Fibroblast of skin of abdomen (primary cell): ENCODE results near the gene PLCXD1.
"Not testable (repeated sequence)": the region's sequence is repeated elsewhere in the genome, so short reads cannot be mapped to it uniquely, and the experiment has no call there.

ENCODE experiments used
- DNase-seq: peaks from one replicate; pipeline ENCODE4 v3.0.0-alpha.2; 2013

The PLCXD1 gene

DNA sequence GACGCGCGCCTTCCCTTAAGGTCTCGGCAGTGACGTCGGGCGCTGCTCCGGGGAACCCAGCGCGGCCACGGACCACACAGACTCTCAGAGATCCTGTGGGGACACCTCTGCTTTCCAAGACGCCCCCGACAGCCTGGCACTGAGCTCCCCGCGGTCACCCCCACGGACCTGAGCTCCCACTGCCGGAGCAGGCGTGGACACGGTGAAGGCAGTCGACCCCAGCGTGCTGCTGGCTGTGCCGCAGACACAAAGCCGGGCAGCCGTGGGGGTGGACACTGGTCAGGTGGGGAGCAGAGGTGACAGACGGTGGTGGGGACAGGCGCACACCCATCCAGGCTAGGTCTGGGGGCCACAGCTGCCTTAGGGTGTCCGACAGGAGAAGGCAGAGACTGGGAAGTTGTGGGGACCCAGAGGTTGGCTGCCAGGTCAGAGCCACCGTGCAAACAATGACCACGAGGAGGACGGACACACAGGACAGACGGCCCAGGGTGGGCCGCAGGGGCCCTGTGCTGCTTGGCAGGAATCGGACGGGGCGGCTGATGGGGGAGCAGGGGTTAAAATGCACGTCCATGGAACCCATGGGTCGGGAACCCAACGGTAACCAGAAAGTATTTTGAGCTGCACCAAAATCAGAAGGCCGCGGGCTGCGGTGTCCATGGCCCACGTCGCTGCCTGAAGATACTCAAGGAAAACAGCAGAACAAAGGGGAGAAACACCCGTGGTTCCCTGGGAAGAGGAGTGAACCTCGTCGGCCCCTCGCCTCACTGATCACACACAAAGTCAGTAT, 54.0 kb downstream of the PLCXD1 start:
- DNase-seq = no peak

DNA sequence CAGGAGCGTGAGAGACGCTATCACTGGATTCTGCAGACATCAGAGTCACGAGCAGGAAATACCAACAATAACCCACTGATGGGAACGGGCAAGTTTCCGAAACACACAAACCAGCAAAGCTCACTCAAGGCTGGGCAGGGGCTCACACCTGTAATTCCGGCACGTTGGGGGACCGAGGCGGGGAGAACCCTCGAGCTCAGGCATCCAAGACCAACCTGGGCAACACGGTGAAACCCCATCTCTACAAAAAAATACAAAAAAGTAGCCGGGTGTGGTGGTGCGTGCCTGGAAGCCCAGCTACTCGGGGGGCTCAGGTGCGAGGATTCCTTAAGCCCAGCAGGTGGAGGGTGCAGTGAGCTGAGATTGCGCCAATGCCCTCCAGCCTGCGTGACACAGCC, 54.6 kb downstream of the PLCXD1 start:
- DNase-seq = no peak

DNA sequence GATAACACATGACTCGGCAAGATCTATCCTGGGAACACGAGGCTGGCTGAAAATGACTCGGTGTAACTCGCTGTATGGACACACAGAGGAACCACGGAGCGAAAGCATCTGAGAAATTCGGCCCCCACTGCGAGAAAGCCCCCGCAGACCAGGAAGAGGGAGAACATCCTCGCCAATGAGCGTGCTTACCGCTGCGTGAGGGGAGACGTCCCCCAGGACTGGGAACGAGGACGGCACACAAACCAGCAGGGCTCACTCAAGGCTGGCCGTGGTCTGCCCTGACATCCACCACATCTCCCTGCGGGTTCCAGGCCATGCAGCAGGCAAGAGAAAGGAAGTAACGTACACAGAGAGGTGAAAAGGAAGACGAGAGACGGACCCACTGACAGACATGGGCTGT, 55.0 kb downstream of the PLCXD1 start:
- DNase-seq = no peak

DNA sequence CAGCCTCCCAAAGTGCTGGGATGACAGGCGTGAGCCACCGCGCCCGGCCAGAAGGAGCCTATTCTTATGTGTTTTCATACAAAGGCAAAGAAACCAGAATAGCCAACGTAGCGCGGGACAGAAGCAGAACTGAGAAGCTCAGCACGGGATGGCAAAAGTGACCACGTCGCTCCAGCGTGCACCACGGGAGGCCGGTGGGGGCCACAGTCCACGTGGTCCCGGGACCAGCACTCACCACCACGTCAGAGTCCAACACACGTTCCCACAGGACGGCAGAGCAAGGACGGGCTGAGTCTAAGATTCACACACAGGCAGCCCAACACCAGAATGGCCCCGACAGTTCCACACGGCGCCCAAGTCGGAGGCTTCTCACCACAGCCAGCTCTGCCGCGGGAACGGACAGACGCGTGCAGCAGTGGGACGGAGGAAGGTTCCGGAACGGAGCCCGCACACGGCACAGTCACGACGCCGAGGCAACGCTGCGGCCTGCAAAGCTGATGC, 56.2 kb downstream of the PLCXD1 start:
- DNase-seq = no peak

DNA sequence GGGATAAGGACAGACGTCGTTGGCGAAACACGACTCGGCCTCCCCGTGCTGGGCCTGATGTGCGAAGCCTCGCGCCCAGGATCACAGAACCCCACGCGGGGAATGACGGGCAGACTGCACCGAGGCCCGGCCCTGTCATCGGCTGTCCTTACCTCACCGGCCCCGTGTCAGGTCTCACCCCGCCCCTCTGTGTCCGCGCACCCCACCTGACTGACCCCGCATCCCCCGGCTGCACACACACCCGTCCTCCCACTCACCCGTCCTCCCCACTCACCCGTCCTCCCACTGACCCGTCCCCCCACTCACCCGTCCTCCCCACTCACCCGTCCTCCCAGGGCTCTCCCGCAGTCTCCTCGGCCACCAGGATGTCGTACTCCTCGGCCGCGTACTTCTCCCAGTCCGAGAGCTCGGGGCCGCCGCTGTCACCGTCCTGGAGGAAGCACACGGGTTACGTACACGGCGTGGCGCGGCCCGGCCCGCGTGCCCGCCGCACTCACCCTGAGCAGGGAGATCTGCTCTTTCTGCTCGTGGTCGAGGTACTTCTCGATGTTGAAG, 57.2 kb downstream of the PLCXD1 start:
- DNase-seq = no peak

DNA sequence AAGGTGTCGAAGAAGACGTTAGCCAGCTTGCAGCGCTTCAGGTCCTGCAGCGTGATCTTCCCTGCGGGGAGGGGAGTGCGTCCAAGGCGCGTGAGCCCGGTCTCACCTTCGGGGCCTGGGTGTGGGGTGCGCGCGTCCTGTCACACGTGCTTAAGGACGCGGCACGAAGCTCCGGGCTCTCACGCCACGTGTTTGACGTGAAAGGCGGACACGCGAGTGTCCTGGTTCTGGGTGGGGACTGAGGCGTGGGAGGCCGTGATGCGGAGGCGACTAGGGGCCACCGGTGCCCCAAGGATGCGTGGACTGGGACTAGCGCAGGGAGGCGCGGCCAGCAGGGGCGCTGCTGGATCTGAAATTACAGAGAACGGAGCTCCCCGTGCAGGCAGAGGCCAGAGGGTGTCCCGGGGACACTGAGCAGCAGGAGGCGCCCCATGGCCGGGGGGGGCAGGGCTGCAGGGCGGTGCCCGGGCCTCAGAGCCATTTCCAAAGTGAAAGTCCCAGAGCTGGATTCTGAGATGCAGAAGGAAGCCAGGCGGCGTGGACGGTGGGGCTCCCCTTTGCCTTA, 57.7 kb downstream of the PLCXD1 start:
- no peak for DNase-seq

DNA sequence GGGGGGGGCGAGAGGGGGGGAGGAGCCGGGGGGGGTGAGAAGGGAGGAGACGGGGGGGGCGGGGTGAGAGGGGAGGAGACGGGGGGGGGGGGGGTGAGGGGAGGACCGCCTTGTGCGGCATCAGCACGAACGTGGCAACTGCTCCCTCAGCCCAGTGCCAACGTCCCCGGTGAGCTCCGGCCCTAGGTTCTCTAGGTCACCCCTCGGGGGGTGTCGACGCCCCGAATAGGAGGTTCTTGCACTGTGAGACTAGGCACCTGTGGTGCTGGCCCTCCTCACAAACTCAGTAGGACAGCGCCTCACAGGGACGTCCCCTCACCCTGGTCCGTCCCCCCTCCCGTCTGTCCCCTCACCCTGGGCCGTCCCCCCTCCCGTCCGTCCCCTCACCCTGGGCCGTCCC, 58.9 kb downstream of the PLCXD1 start:
- DNase-seq = no peak

DNA sequence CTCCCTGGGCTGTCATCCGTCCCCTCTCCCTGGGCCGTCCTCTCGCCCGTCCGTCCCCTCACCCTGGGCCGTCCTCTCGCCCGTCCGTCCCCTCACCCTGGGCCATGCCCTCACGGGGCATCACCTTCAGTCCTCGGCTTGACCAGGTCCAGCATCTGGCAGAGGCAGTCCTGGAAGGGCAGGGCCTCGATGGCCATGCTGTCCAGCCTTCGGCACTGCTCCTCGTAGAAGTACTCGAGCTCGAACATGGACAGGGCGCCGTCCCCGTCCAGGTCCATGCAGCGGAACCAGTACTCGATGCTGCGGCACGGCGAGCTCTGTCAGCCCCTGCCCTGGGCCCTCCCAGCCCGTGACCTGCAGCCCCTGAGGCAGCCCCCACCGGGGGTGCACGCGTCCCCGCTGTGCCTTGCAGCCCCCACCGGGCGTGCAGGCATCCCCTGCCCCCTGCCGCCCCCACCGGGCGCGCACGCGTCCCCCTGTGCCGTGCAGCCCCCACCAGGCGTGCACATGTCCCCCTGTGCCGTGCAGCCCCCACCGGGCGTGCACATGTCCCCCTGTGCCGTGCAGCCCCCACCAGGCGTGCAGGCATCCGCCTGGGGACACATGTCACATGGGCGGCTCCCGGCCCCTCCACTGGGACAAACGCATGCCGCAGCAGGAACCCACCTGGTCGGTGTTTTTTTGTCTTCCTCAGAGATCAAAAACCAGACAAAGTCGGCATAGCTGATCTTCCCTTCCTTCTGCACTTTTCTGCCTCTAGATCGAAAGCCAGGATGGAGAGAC, 59.7 kb downstream of the PLCXD1 start:
- DNase-seq = no peak

DNA sequence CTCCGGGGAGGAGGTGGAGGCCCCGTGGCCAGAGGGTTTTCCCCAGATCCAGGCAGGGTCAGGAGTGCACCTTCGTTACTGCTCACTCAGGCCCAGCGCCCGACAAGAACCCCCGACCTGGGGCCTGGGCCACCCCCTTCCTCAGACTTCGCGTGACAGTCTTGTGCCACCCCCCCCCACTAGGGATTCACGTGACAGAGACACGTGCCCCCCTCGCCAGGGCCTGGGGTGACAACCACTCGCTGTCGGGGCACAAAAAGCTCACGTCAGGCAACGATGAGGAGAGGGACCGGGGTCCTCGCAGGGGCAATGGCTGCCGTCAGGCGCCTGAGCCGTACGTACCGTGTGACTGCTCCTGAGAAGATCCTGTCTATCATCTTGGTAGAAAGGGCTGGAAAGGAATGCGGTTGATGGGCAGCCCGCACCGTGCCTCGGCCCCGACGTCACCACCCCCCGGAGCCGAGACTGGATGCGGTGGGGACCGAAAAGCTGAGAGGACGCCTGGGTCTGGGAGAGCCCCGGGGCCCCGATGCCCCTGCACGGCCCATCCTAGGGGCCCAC, 60.4 kb downstream of the PLCXD1 start:
- no peak for DNase-seq

DNA sequence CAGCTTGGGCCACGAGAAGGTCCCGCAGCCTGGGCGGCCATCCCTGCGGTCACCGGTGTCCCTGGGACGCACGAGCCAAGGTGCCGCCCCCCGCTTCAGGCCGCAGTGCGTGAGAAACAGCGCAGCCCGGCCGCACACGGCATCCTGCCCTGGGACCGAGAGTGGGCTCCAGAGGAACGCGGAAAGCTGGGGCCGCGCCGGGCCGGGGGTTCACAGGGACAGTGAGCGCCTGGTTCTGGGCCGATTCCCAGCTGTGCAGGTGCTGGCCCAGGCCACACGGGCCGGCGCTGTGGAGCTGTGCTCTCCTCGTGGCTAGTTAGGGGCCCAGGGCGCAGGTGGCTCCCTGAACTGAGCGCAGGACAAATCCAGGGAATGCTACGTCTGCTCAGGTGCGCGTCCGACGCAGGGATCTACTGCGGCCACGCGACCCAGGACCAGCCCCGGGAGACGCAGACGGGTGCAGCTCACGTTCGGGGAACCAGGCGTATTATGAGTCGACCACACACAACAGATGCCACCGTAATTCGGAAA, 63.3 kb downstream of the PLCXD1 start:
- no peak for DNase-seq

DNA sequence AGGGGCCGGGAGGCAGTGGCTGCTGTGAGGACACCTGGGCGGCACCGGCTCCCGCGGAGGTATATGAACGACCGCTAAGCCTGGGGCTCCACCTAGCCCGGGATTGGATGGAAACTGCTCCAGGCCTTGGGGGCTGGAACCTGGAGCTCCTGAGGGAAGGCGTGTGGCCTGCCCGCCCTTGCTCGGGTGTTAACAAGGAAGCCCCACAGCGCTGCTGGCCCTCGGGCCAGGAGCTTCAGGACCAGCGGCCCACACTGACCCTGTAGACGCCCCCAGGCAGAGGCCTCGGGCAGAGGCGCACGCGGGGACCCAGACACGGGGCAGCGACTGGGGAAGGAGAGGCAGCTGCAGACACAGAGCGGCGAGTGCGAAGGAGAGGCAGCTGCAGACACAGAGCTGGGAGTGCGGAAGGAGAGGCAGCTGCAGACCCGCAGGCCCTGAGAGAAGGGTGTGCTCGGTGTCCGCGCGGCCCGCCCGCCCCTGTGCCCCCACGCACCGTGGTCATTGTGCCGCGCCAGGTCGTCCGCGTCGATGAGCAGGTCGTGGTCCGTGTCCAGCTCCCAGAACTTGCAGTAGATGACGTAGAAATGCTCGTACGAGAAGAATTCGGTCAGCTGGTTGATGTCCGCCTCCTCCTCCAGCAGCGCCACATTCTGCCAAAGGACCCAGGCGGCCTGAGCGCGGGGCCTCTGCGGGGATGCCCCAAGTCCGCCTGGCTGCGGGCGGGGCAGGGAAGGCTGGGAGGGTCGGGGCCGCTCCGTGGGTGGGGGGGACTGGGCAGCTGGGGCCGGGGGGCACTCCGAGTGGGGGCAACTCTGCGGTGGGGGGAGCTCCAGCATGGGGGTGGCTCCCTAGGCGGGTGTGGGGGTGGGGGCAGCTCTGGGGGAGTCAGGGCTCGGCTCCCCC, 64.1 kb downstream of the PLCXD1 start:
- DNase-seq = no peak

DNA sequence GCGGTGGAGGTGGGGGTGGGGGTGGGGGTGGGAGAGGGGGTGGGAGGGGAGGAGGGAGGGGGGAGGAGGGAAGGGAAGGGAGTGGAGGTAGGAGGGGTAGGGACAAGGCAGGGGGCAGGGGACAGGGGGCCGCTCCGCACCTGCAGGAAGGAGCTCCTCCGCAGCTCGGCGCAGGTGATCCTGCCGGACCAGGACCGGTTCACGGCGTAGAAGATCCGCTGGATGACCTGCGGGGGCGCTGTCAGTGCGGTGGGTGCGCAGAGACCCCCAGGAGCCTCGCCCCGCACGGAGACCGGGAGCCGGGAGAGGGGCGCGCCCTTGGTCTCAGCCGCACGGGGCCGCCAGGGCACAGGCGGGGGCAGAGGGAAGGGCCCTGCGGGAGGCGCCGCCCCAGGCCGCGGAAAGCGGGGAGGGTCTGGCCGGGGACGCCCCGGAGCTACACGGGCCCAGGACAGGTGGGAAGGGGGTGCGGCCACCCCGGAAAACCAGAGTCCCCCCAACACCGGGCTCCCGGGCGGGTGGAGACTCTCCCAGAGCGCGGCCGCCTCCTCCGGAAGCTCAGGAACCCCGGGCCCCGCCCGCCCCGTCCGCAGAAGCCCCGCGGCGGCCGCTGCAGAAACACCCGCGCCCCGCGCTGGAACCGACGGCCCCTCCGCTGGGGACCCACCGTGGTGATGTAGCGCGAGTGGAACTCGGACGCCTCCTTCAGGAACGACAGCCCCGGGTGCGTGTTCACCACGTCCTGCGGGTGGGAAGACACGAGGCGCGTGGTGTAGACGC, 65.0 kb downstream of the PLCXD1 start:
- DNase-seq = no peak

DNA sequence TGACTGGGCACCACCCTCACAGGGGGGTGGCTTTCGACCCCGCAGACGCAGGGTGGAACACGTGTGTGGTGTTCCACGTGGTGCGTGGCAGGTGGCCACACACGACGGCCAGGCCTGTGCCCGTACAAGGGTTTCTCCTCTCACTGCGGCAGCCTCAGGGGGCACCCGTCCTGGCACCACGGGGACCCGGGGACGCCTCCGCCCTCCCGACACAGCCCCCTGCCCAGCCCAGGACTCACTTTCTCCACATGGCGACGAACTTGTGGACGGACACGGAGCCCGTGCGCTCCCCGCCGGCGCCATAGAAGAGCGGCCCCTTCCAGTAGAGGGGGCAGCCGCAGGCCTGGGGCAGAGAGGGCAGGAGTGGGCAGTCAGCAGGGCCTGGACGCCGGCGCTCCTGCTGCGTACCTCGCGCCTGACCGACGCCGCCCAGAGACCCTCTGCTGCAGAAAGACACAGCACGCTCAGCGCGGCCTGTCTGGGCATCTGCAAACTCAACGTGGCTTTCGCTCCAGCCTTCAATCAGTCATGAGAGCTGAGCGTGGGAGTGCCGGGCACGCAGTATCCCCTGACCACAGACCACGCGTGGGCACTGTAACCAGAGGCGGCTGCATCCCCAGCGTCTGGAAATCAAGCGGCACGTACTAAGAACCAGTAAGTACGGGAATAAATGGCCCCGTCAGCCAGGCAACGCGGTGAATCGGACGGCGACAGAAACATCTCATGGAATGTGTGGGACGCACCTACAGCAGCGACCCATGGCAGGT, 66.4 kb downstream of the PLCXD1 start:
- no peak for DNase-seq

DNA sequence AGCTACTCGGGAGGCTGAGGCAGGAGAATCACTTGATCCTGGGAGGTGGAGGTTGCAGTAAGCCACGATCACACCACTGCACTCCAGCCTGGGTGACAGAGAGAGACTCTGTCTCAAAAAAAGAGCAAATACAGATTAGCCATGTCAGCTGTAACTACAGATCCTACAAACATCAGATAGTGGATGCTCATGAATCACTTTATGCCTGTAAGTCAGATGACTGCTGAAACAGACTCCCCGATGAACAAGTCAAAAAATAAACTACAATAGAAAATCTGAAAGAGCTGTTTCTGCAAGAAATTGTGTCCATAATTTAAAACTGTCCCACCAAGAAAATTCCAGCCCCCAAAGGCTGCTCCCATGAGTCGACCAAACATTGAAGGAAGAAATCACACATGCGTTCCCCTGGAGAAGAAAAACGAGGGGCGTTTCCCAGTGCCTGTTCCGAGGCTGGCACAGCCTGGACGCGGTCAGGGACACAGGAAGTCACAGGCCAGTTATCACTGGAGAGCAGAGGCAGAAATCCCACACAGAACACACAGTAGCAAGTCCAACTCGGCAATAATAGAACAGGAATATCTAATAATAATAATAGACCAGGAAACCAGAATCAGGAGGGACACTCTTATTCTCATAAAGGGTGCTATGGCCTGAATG, 67.4 kb downstream of the PLCXD1 start:
- no peak for DNase-seq

DNA sequence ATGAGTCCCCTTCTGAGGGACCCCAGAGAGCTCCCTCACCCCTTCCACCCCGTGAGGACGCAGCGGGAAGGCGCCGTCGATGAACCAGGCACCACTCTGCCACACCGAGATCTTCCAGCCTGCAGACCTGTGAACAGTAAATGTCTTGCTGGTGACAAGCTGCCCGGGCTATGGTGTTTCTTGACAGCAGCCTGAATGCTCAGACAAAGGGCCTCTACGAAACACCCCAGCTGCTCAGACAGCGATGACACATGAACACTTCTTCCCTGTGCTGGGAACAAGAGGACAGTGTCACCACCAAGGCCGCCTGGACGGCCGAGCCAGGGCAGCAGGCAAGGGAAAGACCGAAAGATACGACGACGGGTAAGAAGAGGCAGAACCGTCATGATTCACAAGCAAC, 68.0 kb downstream of the PLCXD1 start:
- DNase-seq = no peak

DNA sequence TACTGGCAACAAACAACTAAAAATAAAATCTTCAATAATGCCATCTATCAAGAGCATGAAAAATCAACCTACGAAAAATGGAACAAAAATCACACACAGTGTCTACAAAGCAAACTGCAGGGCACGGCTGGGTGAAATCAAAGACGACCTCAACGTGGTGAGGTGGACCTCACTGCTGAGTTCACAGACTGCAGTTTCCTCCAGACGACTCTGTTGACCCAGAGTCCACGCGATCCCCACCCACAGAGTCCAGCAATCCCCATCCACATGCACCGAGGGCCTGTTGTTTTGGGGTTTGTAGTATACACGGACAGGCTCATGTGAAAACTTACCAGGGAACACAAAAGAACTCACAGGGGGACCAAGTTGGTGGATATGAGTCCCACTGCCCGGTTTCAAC, 68.5 kb downstream of the PLCXD1 start:
- no peak for DNase-seq

DNA sequence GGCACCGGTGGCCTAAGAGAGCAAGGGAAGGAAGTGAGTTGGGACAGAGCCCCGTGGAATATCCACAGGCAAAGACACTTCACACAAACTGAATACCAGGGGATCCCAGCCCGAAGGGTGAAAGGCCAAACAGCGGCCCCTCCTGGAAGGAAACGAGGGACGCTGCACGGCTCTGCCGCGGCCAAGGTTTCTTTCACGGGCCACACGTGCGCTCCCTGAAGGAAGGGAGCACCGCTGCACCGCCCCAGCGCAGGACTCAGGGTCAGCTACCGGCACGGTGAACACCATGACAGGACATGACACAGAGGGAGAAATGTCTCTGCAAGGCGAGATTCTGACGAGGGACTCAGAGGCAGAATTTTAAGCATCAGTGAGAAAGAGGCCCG, 69.0 kb downstream of the PLCXD1 start:
- no peak for DNase-seq

DNA sequence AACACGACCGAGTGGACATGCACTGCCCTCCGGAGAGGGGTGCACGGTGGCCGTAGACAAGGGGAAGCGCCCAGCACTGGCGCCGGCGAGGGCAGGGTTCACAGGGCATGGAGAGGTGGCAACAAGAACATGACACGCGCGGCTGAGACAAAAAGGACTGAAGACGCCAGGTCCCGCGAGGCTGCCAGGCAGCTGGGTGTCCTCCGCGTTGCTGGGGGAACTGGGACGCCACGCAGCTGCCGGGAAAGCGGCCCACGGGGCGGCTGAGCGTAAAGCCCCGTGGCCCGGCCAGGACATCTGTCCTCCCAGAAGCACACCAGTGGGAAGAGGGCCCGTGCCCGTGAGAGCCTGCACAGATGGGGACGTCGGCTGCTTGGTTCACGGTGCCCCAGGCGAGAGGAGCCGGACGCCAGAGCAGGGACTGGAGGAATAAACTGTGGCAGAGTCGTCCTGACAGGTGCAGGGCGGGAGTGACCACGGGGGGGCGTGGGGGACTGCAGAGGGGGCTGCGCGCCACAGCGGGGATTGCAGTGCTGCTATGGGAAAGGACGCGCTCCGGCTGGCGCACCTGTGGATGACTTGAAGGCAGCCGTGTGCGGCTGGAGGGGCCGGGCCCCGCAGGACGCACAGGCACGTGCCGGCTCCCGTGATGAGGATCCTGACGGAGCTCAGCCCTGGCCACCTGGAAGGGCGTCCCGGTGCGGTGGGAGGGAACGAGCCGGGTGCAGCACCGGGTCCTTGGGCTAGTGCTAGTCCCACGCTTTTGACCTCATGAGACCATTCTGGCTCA, 69.5 kb downstream of the PLCXD1 start:
- DNase-seq = no peak

DNA sequence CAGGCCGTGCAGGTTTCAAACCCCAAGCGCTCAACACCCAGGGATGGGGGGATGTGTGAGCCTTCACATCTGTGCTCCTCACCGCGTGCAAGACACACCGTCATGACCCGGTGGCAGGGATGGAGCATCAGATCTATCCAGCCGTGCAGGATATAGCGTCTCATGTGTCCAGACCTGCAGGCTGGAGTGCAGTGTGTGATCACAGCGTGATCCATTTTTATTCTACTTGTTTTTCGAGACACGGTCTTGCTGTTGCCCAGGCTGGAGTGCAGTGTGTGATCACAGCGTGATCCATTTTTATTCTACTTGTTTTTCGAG, 70.1 kb downstream of the PLCXD1 start:
- not testable (repeated sequence) for DNase-seq
